Natural killer cell treated with Interleukin-12 subunit alpha and Interleukin-12 subunit beta and Interleukin-15 and Interleukin-18, amount 100 ng/mL, for 72 hours (primary cell): Measurements from ENCODE around the gene SMAD6. TPM values are rescaled to one million over a fixed set of nuclear protein-coding genes. Genes with fewer than 3 reads are reported as not detected.
A peak's percentile ranks its signal among the peaks of the same experiment; 100 is the strongest.

Experiments used
- ATAC-seq, 2 donors: fragments of 150-1000 bp; cut with Tn5 transposase in 1 of 2; sonication (Bioruptor Pico), chemical (Tn5 transposase) in 1 of 2; 2 replicates each; pipeline ENCODE4 v1.10.0; 2021
- DNase-seq: peaks from one replicate; pipeline ENCODE4 v3.0.0; 2022; ENCODE audit warnings: low spot score
- H3K27ac Mint-ChIP-seq, 2 donors: 1 replicate in 1 of 2; 2 replicates in 1 of 2; pipeline ENCODE4 v1.8.0; 2022; ENCODE audit warnings: mixed read lengths in 2 of 2, mild to moderate bottlenecking in 1 of 2, moderate library complexity in 1 of 2
- H3K27me3 Mint-ChIP-seq, 2 donors: 1 replicate in 1 of 2; 2 replicates in 1 of 2; pipeline ENCODE4 v1.8.0; 2022; ENCODE audit warnings: mixed read lengths in 2 of 2
- H3K36me3 Mint-ChIP-seq: one replicate; pipeline ENCODE4 v1.8.0; 2022; ENCODE audit warnings: mixed read lengths
- H3K4me1 Mint-ChIP-seq, 2 donors: 1 replicate in 1 of 2; 2 replicates in 1 of 2; pipeline ENCODE4 v1.8.0; 2022; ENCODE audit warnings: low read depth in 2 of 2, mixed read lengths in 2 of 2, mild to moderate bottlenecking in 1 of 2
- H3K4me3 Mint-ChIP-seq: one replicate; pipeline ENCODE4 v1.8.0; 2022; ENCODE audit warnings: mixed read lengths
- H3K9me3 Mint-ChIP-seq: 2 replicates; pipeline ENCODE4 v1.8.0; 2022; ENCODE audit warnings: mixed read lengths
- total RNA-seq, 2 donors: library from RNA; stranded (reverse); gene quantifications; one replicate each; pipeline ENCODE4 v1.2.3, GENCODE V29; 2022

The SMAD6 gene
- total RNA-seq, 2 donors from 2014 or later, result 0.33 to 1.1 TPM

DNA sequence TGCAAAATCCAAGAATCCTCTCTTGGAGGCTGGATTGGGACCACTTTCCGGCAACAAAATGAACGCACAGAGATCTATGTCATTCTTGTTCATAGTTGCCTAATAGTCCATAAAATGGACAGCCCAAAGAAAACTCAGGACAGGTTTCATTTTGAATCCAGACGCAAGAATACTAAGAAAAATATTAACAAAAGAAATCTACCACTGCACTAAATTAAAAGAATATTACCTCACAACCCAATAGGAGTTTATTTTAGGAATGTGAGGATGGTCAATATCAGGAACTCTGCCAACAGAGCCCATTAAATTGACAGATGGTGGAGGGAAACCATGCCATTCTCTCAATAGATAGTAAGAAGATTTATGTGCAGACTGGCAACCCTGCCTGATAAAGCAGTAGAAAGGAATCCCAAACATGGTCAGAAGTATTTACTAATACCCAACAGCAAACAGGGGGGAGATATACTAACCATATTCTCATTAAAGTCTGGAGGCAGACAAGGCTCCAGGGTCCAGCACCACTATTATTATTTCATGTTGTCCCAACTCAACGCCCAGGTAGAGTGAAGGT is 127.6 kb downstream of the SMAD6 start:
- DNase-seq, result no peak
- no peaks in the 10 kb centered on the region for H3K4me1 Mint-ChIP-seq
- no peak overlapping the region for H3K4me3 Mint-ChIP-seq
- H3K9me3 Mint-ChIP-seq, result no peaks in the 10 kb centered on the region
- peaks cover 7% of the 10 kb centered on the region in 2 donors for H3K27me3 Mint-ChIP-seq
- ATAC-seq, result no peak
- H3K27ac Mint-ChIP-seq, result no peak overlapping the region
- H3K36me3 Mint-ChIP-seq, result no peaks in the 10 kb centered on the region

DNA sequence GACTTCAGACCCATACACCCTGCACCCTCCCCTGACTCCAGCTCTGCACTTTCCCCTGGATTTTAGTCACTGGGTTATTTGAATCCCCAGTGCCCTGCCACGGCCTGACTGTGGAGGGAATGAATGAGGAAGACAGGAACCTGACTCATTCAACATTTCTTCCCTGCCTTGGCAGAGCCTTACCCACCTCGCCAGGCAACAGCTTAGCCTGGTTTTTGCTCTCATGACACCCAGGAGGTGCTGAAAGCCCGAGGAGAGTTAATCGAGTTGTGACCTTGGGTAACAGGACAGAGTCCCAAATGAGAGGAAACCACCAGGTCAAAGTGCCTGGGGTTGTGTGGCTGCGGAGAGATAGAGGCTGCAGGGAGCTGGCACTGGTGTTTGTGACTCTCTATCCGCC is 128.3 kb downstream of the SMAD6 start:
- H3K9me3 Mint-ChIP-seq, result no peaks in the 10 kb centered on the region
- DNase-seq, result no peak
- ATAC-seq, result no peak
- H3K4me3 Mint-ChIP-seq, result no peak overlapping the region
- peaks cover 7% of the 10 kb centered on the region in 2 donors for H3K27me3 Mint-ChIP-seq
- no peak overlapping the region for H3K27ac Mint-ChIP-seq
- H3K36me3 Mint-ChIP-seq, result no peaks in the 10 kb centered on the region
- no peaks in the 10 kb centered on the region for H3K4me1 Mint-ChIP-seq

DNA sequence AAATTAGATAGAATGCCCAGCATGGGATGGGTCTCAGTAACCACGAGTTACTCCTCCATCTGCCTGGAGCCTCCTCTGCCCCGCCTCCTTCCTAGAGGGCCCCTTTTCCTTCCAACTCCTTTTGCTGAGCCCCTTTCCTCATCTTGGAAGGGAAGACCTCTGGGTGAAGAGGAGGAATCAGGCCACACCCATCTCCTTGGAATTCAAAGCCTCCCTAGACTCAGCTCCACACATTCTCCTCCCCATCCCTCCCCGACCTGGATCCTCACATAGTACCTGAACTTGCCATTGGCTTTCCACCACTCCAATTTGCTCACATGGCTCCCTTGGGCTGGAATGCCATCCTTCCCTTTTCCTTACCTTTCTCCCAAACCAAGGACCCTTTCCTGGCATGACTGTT is 128.8 kb downstream of the SMAD6 start:
- H3K27me3 Mint-ChIP-seq, result peaks cover 7% of the 10 kb centered on the region in 2 donors
- ATAC-seq, result no peak
- no peaks in the 10 kb centered on the region for H3K36me3 Mint-ChIP-seq
- DNase-seq, result no peak
- H3K9me3 Mint-ChIP-seq, result no peaks in the 10 kb centered on the region
- no peak overlapping the region for H3K27ac Mint-ChIP-seq
- no peak overlapping the region for H3K4me3 Mint-ChIP-seq
- H3K4me1 Mint-ChIP-seq, result no peaks in the 10 kb centered on the region

DNA sequence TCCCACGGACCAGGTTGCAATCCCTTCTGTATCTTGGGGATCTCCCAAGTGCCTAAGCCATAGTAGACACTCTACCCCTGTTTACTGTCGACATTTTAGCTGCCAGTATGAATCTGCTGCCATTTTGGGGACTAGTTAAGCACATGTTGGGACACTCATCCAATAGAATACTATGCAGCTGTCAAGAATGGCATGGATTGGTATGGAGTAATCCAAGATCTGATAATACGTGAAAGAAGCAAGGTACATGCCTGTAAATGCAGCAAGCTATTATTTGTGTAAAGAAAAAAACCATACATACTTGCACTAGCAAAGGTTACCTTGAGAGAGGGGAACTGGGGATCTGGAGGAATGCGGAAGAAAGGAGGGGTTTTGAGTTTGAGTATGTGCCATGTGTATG is 129.3 kb downstream of the SMAD6 start:
- H3K4me3 Mint-ChIP-seq, result no peak overlapping the region
- no peaks in the 10 kb centered on the region for H3K9me3 Mint-ChIP-seq
- DNase-seq (no peak), ATAC-seq (no peak)
- no peak overlapping the region for H3K27ac Mint-ChIP-seq
- no peaks in the 10 kb centered on the region for H3K4me1 Mint-ChIP-seq
- no peaks in the 10 kb centered on the region for H3K36me3 Mint-ChIP-seq
- peaks cover 7% of the 10 kb centered on the region in 2 donors for H3K27me3 Mint-ChIP-seq

DNA sequence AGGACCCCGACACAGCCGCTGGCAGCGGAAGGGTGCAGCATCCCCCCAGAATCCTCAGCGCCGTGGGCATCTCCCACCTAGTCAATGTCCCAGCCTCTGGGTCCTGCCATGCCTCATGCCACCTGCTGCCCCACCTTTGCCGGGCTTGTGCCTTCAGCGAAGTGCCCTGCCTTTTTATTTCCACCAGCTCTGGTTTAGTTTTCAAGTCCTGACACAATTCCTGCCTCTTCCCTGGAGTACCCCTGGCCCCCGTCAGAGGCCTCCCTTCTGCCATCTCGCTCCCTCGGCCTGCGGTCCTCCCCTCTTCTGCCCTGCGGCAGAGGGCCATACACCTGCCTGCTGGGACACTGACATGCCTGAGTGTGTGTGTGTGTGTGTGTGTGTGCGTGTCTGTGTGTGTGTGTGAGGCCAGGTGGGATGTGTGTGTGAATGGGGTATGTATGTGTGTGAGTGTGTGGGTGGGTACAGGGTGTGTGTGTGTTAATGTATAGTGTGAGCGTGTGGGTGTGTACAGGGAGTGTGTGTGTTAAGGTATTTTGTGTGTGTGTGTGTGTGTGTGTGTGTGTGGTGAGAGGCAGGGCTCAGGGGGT is 129.9 kb downstream of the SMAD6 start:
- Mint-ChIP-seq H3K4me1 (no peaks in the 10 kb centered on the region), H3K36me3 (no peaks in the 10 kb centered on the region), H3K4me3 (no peak overlapping the region), H3K27ac (no peak overlapping the region), H3K27me3 (peaks cover 7% of the 10 kb centered on the region in 2 donors), H3K9me3 (no peaks in the 10 kb centered on the region)
- no peak for DNase-seq
- ATAC-seq, result peak in 1 of 2 donors; percentile 17

Other genes starting within 250 kb of the SMAD6 start
- 10 to 100 TPM; 21.8 to 30.8 TPM for gene SNAPC5, start 204.5 kb upstream of the SMAD6 start, total RNA-seq
- 1,000 to 10,000 TPM; 1,786 to 1,827 TPM for gene RPL4, start 197.4 kb upstream of the SMAD6 start, total RNA-seq
- 10 to 100 TPM; 24.6 to 45.0 TPM for gene ZWILCH, start 196.9 kb upstream of the SMAD6 start, total RNA-seq
- not detected for gene LCTL, start 136.2 kb upstream of the SMAD6 start, total RNA-seq